ENCODE measurements around the gene SHISA8.

Gene SHISA8

GRCh38 chr22:41902932-41903421 lies 11.9 kb downstream of the SHISA8 start:
- H3K27me3 ChIP-seq (ENCODE audit: control insufficient read depth, insufficient read depth, low read length): peaks cover 4% of the 10 kb centered on the region
- no peak overlapping the region for H3K9ac ChIP-seq (ENCODE audit: low read length)
- H3K9me3 ChIP-seq (ENCODE audit: control insufficient read depth, insufficient read depth, low read depth, low read length): no peaks in the 10 kb centered on the region
- H3K36me3 ChIP-seq (ENCODE audit: control insufficient read depth, insufficient read depth, low read length): peaks cover 97% of the 10 kb centered on the region
- peaks cover 4% of the 10 kb centered on the region; the same call in 1 of the 2 replicates for H3K4me1 ChIP-seq (ENCODE audit: control insufficient read depth, insufficient read depth, low read length)
- H3K27ac ChIP-seq (ENCODE audit: low read depth, low read length): no peak overlapping the region
- H3K4me3 ChIP-seq (ENCODE audit: low read depth, low read length): no peak overlapping the region

GRCh38 chr22:41902016-41902415 lies 12.9 kb downstream of the SHISA8 start:
- no peak overlapping the region for H3K9ac ChIP-seq (ENCODE audit: low read length)
- H3K4me3 ChIP-seq (ENCODE audit: low read depth, low read length): no peak overlapping the region
- H3K36me3 ChIP-seq (ENCODE audit: control insufficient read depth, insufficient read depth, low read length): peaks cover 97% of the 10 kb centered on the region
- H3K27ac ChIP-seq (ENCODE audit: low read depth, low read length): no peak overlapping the region
- H3K9me3 ChIP-seq (ENCODE audit: control insufficient read depth, insufficient read depth, low read depth, low read length): no peaks in the 10 kb centered on the region
- H3K27me3 ChIP-seq (ENCODE audit: control insufficient read depth, insufficient read depth, low read length): no peaks in the 10 kb centered on the region
- H3K4me1 ChIP-seq (ENCODE audit: control insufficient read depth, insufficient read depth, low read length): no peaks in the 10 kb centered on the region

GRCh38 chr22:41900652-41901312 lies 14.1 kb downstream of the SHISA8 start:
- Histone ChIP-seq H3K9me3 (ENCODE audit: control insufficient read depth, insufficient read depth, low read depth, low read length) (no peaks in the 10 kb centered on the region), H3K9ac (ENCODE audit: low read length) (no peak overlapping the region), H3K4me1 (ENCODE audit: control insufficient read depth, insufficient read depth, low read length) (no peaks in the 10 kb centered on the region), H3K4me3 (ENCODE audit: low read depth, low read length) (no peak overlapping the region), H3K27me3 (ENCODE audit: control insufficient read depth, insufficient read depth, low read length) (no peaks in the 10 kb centered on the region), H3K36me3 (ENCODE audit: control insufficient read depth, insufficient read depth, low read length) (peaks cover 98% of the 10 kb centered on the region), H3K27ac (ENCODE audit: low read depth, low read length) (no peak overlapping the region)

DNA sequence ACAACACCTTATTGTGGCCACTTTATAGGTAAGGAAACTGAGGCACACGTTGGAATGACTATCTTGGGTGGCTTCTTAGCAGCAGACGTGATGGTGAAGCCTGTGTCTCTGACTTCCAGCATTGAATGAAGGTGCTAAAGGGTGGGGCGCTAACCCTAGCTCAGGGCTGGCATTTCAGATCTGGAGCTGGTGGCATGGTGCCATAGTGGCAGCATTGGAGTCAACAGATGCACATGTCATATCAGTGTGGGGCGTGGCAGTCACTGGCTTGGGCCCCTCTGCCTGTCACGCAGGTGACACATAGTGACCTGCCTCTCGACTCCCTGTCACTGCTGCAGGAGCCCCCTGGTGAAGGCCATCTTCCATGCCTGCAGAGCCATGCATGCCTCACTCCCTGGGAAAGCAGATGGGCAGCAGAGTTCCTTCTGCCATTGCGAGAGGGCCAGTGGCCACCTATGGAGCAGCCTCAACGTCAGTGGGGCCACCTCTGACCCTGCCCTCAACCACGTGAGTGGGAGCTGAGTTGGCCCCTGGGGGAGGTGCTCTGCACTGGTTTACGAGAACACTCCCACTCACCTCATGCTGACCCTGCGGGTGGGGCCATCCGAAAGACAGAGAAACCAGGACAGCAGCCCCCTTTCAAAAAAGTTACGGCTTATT lies 14.8 kb downstream of the SHISA8 start:
- H3K4me1 ChIP-seq (ENCODE audit: control insufficient read depth, insufficient read depth, low read length): no peaks in the 10 kb centered on the region
- no peaks in the 10 kb centered on the region for H3K27me3 ChIP-seq (ENCODE audit: control insufficient read depth, insufficient read depth, low read length)
- H3K27ac ChIP-seq (ENCODE audit: low read depth, low read length): no peak overlapping the region
- no peak overlapping the region for H3K9ac ChIP-seq (ENCODE audit: low read length)
- H3K4me3 ChIP-seq (ENCODE audit: low read depth, low read length): no peak overlapping the region
- no peaks in the 10 kb centered on the region for H3K9me3 ChIP-seq (ENCODE audit: control insufficient read depth, insufficient read depth, low read depth, low read length)
- H3K36me3 ChIP-seq (ENCODE audit: control insufficient read depth, insufficient read depth, low read length): peaks cover 91% of the 10 kb centered on the region

GRCh38 chr22:41899110-41899509 lies 15.8 kb downstream of the SHISA8 start:
- H3K9me3 ChIP-seq (ENCODE audit: control insufficient read depth, insufficient read depth, low read depth, low read length): no peaks in the 10 kb centered on the region
- H3K27ac ChIP-seq (ENCODE audit: low read depth, low read length): no peak overlapping the region
- peaks cover 91% of the 10 kb centered on the region for H3K36me3 ChIP-seq (ENCODE audit: control insufficient read depth, insufficient read depth, low read length)
- no peaks in the 10 kb centered on the region for H3K27me3 ChIP-seq (ENCODE audit: control insufficient read depth, insufficient read depth, low read length)
- no peak overlapping the region for H3K9ac ChIP-seq (ENCODE audit: low read length)
- H3K4me3 ChIP-seq (ENCODE audit: low read depth, low read length): no peak overlapping the region
- no peaks in the 10 kb centered on the region for H3K4me1 ChIP-seq (ENCODE audit: control insufficient read depth, insufficient read depth, low read length)

DNA sequence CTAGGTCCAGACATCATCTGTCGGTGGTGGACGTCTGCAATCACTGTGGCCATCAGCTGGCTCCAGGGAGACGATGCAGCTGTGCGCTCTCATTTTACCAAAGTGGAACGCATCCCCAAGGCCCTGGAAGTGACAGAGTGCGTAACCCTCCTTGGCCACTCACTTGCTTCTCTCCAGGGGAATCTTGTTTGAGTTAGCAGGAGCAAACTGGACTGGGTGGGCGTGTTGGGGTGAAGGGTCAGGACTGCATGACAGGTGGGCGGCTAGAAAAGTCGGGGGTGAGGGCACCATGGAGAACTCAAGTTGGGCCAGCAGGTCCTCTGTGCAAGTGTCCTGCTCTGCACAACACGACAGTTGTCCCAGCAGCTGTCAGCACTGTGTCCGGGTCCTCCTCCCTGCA lies 16.2 kb downstream of the SHISA8 start:
- Histone ChIP-seq H3K9ac (ENCODE audit: low read length) (no peak overlapping the region), H3K4me1 (ENCODE audit: control insufficient read depth, insufficient read depth, low read length) (no peaks in the 10 kb centered on the region), H3K36me3 (ENCODE audit: control insufficient read depth, insufficient read depth, low read length) (peaks cover 91% of the 10 kb centered on the region), H3K4me3 (ENCODE audit: low read depth, low read length) (no peak overlapping the region), H3K27me3 (ENCODE audit: control insufficient read depth, insufficient read depth, low read length) (no peaks in the 10 kb centered on the region), H3K9me3 (ENCODE audit: control insufficient read depth, insufficient read depth, low read depth, low read length) (no peaks in the 10 kb centered on the region), H3K27ac (ENCODE audit: low read depth, low read length) (no peak overlapping the region)

GRCh38 chr22:41893591-41894375 lies 21.1 kb downstream of the SHISA8 start:
- Histone ChIP-seq H3K9me3 (ENCODE audit: control insufficient read depth, insufficient read depth, low read depth, low read length) (no peaks in the 10 kb centered on the region), H3K4me3 (ENCODE audit: low read depth, low read length) (no peak overlapping the region), H3K36me3 (ENCODE audit: control insufficient read depth, insufficient read depth, low read length) (peaks cover 86% of the 10 kb centered on the region), H3K27ac (ENCODE audit: low read depth, low read length) (no peak overlapping the region), H3K9ac (ENCODE audit: low read length) (no peak overlapping the region), H3K27me3 (ENCODE audit: control insufficient read depth, insufficient read depth, low read length) (no peaks in the 10 kb centered on the region), H3K4me1 (ENCODE audit: control insufficient read depth, insufficient read depth, low read length) (no peaks in the 10 kb centered on the region)

DNA sequence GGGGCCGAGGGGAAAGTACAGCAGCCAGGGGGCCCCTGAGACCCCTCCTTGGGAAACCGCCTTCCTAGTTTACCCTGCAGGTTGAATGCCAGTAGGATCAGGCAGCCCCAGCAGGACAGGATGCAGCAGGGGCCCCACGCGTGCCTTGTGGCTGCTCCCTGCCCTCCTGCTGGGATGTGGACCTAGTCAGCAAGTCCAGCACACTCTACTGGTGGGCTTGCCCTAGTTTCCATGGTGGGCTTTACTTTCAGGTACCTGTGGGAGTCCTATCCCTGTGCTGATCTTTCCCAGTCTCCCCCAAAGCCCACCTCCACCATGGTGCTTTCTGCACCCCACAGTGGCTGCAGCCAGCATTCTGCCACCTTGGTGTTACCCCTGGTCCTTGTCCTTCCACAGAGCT lies 22.2 kb downstream of the SHISA8 start:
- H3K9me3 ChIP-seq (ENCODE audit: control insufficient read depth, insufficient read depth, low read depth, low read length): no peaks in the 10 kb centered on the region
- no peak overlapping the region for H3K9ac ChIP-seq (ENCODE audit: low read length)
- H3K27ac ChIP-seq (ENCODE audit: low read depth, low read length): no peak overlapping the region
- no peaks in the 10 kb centered on the region for H3K27me3 ChIP-seq (ENCODE audit: control insufficient read depth, insufficient read depth, low read length)
- no peaks in the 10 kb centered on the region for H3K4me1 ChIP-seq (ENCODE audit: control insufficient read depth, insufficient read depth, low read length)
- H3K4me3 ChIP-seq (ENCODE audit: low read depth, low read length): no peak overlapping the region
- peaks cover 87% of the 10 kb centered on the region for H3K36me3 ChIP-seq (ENCODE audit: control insufficient read depth, insufficient read depth, low read length)

- no peak overlapping the region for H3K27ac ChIP-seq (ENCODE audit: low read depth, low read length)
These were observed 23.5 kb downstream of the SHISA8 start for GRCh38 chr22:41891407-41891806.

DNA sequence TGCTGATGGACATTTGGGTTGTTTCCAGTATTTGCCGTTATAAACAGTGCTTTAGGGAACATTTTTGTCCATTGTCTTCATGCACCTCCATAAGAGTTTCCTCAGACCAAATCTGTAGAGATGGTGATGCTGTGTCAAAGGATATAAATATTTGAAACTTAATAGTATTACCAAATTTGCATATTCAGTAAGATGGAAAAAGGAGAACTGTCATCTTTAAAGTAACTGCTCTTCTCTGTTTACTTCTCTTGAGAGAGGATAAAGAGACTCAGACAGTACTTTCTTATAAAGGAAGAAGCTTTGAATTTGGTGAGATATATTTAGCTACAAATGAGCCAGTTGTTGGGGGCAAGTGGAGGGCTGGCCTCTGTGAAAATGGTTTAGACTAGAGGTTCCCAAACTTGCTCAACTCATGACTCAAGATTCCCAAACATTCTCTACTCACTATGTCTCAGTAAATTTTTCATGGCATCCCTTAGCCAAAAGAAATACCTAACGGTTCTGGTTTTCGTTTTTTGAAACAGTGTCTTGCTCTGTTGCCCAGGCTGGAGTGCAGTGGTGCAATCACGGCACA lies 26.2 kb downstream of the SHISA8 start:
- peaks cover 95% of the 10 kb centered on the region for H3K36me3 ChIP-seq (ENCODE audit: control insufficient read depth, insufficient read depth, low read length)
- no peaks in the 10 kb centered on the region for H3K9me3 ChIP-seq (ENCODE audit: control insufficient read depth, insufficient read depth, low read depth, low read length)
- H3K9ac ChIP-seq (ENCODE audit: low read length): no peak overlapping the region
- no peaks in the 10 kb centered on the region for H3K27me3 ChIP-seq (ENCODE audit: control insufficient read depth, insufficient read depth, low read length)
- no peak overlapping the region for H3K27ac ChIP-seq (ENCODE audit: low read depth, low read length)
- H3K4me3 ChIP-seq (ENCODE audit: low read depth, low read length): no peak overlapping the region
- no peaks in the 10 kb centered on the region for H3K4me1 ChIP-seq (ENCODE audit: control insufficient read depth, insufficient read depth, low read length)

More at GRCh38 chr22:41891407-41891806, 23.5 kb downstream of the SHISA8 start:
- Histone ChIP-seq H3K9me3 (ENCODE audit: control insufficient read depth, insufficient read depth, low read depth, low read length) (no peaks in the 10 kb centered on the region), H3K36me3 (ENCODE audit: control insufficient read depth, insufficient read depth, low read length) (peaks cover 87% of the 10 kb centered on the region), H3K27me3 (ENCODE audit: control insufficient read depth, insufficient read depth, low read length) (no peaks in the 10 kb centered on the region), H3K4me3 (ENCODE audit: low read depth, low read length) (no peak overlapping the region), H3K4me1 (ENCODE audit: control insufficient read depth, insufficient read depth, low read length) (no peaks in the 10 kb centered on the region), H3K9ac (ENCODE audit: low read length) (no peak overlapping the region)
